HFF-Myc (cell line): ENCODE results near the gene C6orf62.
"Not testable (repeated sequence)": the region's sequence is repeated elsewhere in the genome, so short reads cannot be mapped to it uniquely, and the experiment has no call there.

Source experiments
- DNase-seq: peaks from one replicate; pipeline ENCODE4 v3.0.0-alpha.2; 2011; ENCODE audit warnings: low read depth; ENCODE audit errors: extremely low read depth
- H3K4me3 ChIP-seq: replicated peaks from 2 replicates; pipeline ENCODE4 v1.5.1; 2011; ENCODE audit warnings: low read depth, mild to moderate bottlenecking, control low read depth, low read length
- CTCF ChIP-seq: IDR thresholded peaks from 2 replicates; pipeline ENCODE4 v1.5.1; 2012; ENCODE audit warnings: mild to moderate bottlenecking, low read depth, low read length, control low read depth; ENCODE audit errors: missing control alignments

C6orf62 gene

GRCh38 chr6:24664046-24664987 lies 54.6 kb downstream of the C6orf62 start:
- no peak overlapping the region for H3K4me3 ChIP-seq
- no peak for DNase-seq
- TF ChIP-seq CTCF: no peak

GRCh38 chr6:24663189-24663588 lies 55.8 kb downstream of the C6orf62 start:
- H3K4me3 ChIP-seq: no peak overlapping the region
- TF ChIP-seq CTCF: no peak
- no peak for DNase-seq

DNA sequence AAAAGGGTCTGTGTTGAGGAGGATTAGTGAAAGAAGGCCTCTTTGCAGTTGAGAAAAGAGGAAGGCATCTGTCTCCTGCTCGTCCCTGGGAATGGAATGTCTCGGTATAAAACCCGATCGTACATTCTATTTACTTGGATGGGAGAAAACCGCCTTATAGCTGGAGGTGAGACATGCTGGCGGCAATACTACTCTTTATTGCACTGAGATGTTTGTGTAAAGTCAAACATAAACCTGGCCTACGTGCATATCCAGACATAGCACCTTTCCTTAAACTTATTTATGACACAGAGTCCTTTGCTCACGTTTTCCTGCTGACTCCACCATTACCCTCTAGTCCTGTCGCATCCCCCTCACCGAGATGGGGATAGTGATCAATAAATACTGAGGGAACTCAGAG lies 56.7 kb downstream of the C6orf62 start:
- no peak for DNase-seq
- TF ChIP-seq CTCF: no peak

GRCh38 chr6:24661759-24662158 lies 57.2 kb downstream of the C6orf62 start:
- not testable (repeated sequence) for DNase-seq, H3K4me3 ChIP-seq

More for the DNA sequence above, 56.7 kb downstream of the C6orf62 start:
- no peak overlapping the region for H3K4me3 ChIP-seq

DNA sequence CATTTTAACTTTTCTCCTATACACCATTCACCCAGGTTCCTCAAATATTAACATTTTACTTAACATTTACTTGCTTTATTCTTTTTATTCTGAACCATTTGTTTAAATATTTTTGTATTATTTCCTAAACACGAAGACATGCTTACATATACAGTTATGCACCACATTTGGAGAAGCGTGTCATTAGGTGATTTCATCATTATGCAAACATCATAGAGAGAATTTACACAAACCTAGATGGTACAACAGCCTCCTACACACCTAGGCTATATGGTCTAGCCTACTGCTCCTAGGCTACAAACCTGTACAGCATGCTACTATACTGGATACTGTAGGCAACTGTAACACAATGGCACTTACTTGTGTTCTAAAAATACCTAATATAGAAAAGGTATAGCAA lies 58.8 kb downstream of the C6orf62 start:
- TF ChIP-seq CTCF: no peak
- no peak for DNase-seq
- H3K4me3 ChIP-seq: no peak overlapping the region

DNA sequence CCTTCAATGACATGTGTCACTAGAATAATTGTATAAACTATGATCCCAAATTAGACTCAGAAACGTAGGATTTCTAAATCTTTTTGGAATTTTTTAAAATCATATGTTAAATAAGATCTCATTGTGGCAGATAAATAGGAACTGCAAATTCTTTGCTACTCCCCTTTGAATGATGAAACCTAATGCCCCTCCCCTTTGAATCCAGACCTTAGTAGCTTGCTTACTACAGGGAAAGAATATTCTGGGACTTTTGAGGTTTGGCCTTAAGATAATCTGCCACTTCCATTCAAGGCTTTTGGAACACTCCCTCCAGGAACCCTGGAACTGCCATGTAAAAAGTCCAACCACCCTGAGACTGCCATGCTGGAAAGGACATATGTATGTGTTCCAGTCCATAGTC lies 59.4 kb downstream of the C6orf62 start:
- DNase-seq: no peak
- TF ChIP-seq CTCF: no peak
- H3K4me3 ChIP-seq: no peak overlapping the region

GRCh38 chr6:24658573-24659560 lies 60.1 kb downstream of the C6orf62 start:
- H3K4me3 ChIP-seq: no peak overlapping the region
- peak; percentile 5 for DNase-seq
- TF ChIP-seq CTCF: no peak
